GM18511 (cell line): ENCODE measurements around the gene MRNIP.

Source experiments
- ATAC-seq: cut with Tn5 transposase; IDR thresholded peaks from one replicate; pipeline ENCODE4 v1.9.1; 2021; ENCODE audit warnings: mild to moderate bottlenecking, moderate library complexity; ENCODE audit not compliant: unreplicated experiment

The MRNIP gene

GRCh38 chr5:179822444-179822990 lies 36.1 kb downstream of the MRNIP start:
- ATAC-seq, result no peak

GRCh38 chr5:179822059-179822432 lies 36.6 kb downstream of the MRNIP start:
- no peak for ATAC-seq

- peak; percentile 50 for ATAC-seq
Measured at GRCh38 chr5:179821298-179822058, 37.1 kb downstream of the MRNIP start.

- ATAC-seq, result peak; percentile 36
Measured at GRCh38 chr5:179820483-179821297, 37.9 kb downstream of the MRNIP start, which contains the start of gene SQSTM1. Gene SQSTM1, plus strand, starts transcription at chr5:179820905. Its CDS starts 32 bp downstream, at chr5:179820937.

- no peak for ATAC-seq
Measured at GRCh38 chr5:179820127-179820482, 38.5 kb downstream of the MRNIP start.

- ATAC-seq, result peak; percentile 33
Measured at GRCh38 chr5:179819296-179820126, 39.1 kb downstream of the MRNIP start.

- peak; percentile 71 for ATAC-seq
Measured at GRCh38 chr5:179818746-179819295, 39.8 kb downstream of the MRNIP start.

- no peak for ATAC-seq
Measured at GRCh38 chr5:179817890-179818745, 40.5 kb downstream of the MRNIP start.

GRCh38 chr5:179817470-179817840 lies 41.2 kb downstream of the MRNIP start:
- no peak for ATAC-seq

- no peak for ATAC-seq
Measured at GRCh38 chr5:179816796-179817469, 41.7 kb downstream of the MRNIP start.

GRCh38 chr5:179816401-179816795 lies 42.2 kb downstream of the MRNIP start:
- ATAC-seq, result no peak

- no peak for ATAC-seq
Measured at GRCh38 chr5:179815491-179816249, 42.9 kb downstream of the MRNIP start.

GRCh38 chr5:179814090-179814489 lies 44.5 kb downstream of the MRNIP start:
- no peak for ATAC-seq

- no peak for ATAC-seq
Measured at GRCh38 chr5:179812997-179813607, 45.5 kb downstream of the MRNIP start.

GRCh38 chr5:179812135-179812825 lies 46.3 kb downstream of the MRNIP start:
- no peak for ATAC-seq

GRCh38 chr5:179806250-179807048 lies 52.2 kb downstream of the MRNIP start, which contains the start of gene MGAT4B:
Gene MGAT4B, minus strand, starts transcription at chr5:179806866. Its CDS starts 283 bp downstream, at chr5:179806583.
- peak; percentile 75 for ATAC-seq
